ENCODE data around the gene CTAGE9. TPM values are rescaled to one million over a fixed set of nuclear protein-coding genes. Genes with fewer than 3 reads are reported as not detected.

The CTAGE9 gene
- polyA plus RNA-seq, 3 donors = not detected

GRCh38 chr6:131741688-131742393, 31.0 kb upstream of the CTAGE9 start:
- H3K79me2 ChIP-seq (ENCODE audit: insufficient read depth, low read length) = no peaks in the 10 kb centered on the region
- Mint-ChIP-seq H3K36me3 (no peaks in the 10 kb centered on the region), H3K4me1 (no peaks in the 10 kb centered on the region), H3K9me3 (peaks cover 0 to 3% (median 0%) of the 10 kb centered on the region in 7 donors), H3K27ac (no peak overlapping the region), H3K27me3 (ENCODE audit: low read depth in 3 of 3) (peaks cover 0 to 8% (median 0%) of the 10 kb centered on the region in 3 donors), H3K4me3 (no peak overlapping the region)
- H3K4me2 ChIP-seq (replicated peaks; ENCODE audit: extremely low read depth, low read length, poor library complexity, severe bottlenecking) = no peak overlapping the region
- H4K20me1 ChIP-seq (ENCODE audit: insufficient read depth, low read length) = no peaks in the 10 kb centered on the region
- TF ChIP-seq CTCF (IDR thresholded peaks at IDR 0.05) = no peak
- H3K9ac ChIP-seq (ENCODE audit: insufficient read depth, low read length, poor library complexity, severe bottlenecking) = no peak overlapping the region
- no peak overlapping the region for H3K27ac ChIP-seq (ENCODE audit: low read depth in 1 of 2, low read length in 2 of 2)
- WGBS (ENCODE audit: insufficient coverage) = no CpG with 5 or more reads among the region's 3 CpGs
- H3K4me1 ChIP-seq (ENCODE audit: control insufficient read depth in 1 of 2, insufficient read depth in 2 of 2, low read length in 2 of 2) = no peaks in the 10 kb centered on the region
- H3K27me3 ChIP-seq (ENCODE audit: control insufficient read depth in 2 of 2, insufficient read depth in 2 of 2, low read length in 2 of 2) = peaks cover 0 to 2% of the 10 kb centered on the region in 2 donors
- no peaks in the 10 kb centered on the region for H3K36me3 ChIP-seq (replicated peaks in 1 of 2; ENCODE audit: control insufficient read depth in 1 of 2, insufficient read depth in 2 of 2, low read length in 2 of 2)
- no peak for DNase-seq
- intact Hi-C loops (cut with micrococcal nuclease) = no loop called here
- H3K9me3 ChIP-seq (replicated peaks in 1 of 2; ENCODE audit: control insufficient read depth in 1 of 2, insufficient read depth in 1 of 2, low read length in 2 of 2) = no peaks in the 10 kb centered on the region
- no peak overlapping the region for H3K4me3 ChIP-seq (replicated peaks in 1 of 3; ENCODE audit: low read depth in 2 of 3, low read length in 3 of 3)
- H2AFZ ChIP-seq (ENCODE audit: insufficient read depth, low read depth, low read length, poor library complexity, severe bottlenecking) = no peak overlapping the region

GRCh38 chr6:131740161-131740560, 29.3 kb upstream of the CTAGE9 start:
- no peaks in the 10 kb centered on the region for H3K4me1 ChIP-seq (ENCODE audit: control insufficient read depth in 1 of 2, insufficient read depth in 2 of 2, low read length in 2 of 2)
- Mint-ChIP-seq H3K27ac (no peak overlapping the region), H3K36me3 (no peaks in the 10 kb centered on the region), H3K4me3 (no peak overlapping the region), H3K9me3 (peaks cover 0 to 3% (median 0%) of the 10 kb centered on the region in 7 donors), H3K4me1 (no peaks in the 10 kb centered on the region), H3K27me3 (ENCODE audit: low read depth in 3 of 3) (peaks cover 0 to 8% (median 0%) of the 10 kb centered on the region in 3 donors)
- H3K9me3 ChIP-seq (replicated peaks in 1 of 2; ENCODE audit: control insufficient read depth in 1 of 2, insufficient read depth in 1 of 2, low read length in 2 of 2) = no peaks in the 10 kb centered on the region
- H3K4me3 ChIP-seq (replicated peaks in 1 of 3; ENCODE audit: low read depth in 2 of 3, low read length in 3 of 3) = no peak overlapping the region
- no peak overlapping the region for H2AFZ ChIP-seq (ENCODE audit: insufficient read depth, low read depth, low read length, poor library complexity, severe bottlenecking)
- WGBS (ENCODE audit: insufficient coverage) = 100% methylated on average over 1 of the region's 4 CpGs
- H3K36me3 ChIP-seq (replicated peaks in 1 of 2; ENCODE audit: control insufficient read depth in 1 of 2, insufficient read depth in 2 of 2, low read length in 2 of 2) = no peaks in the 10 kb centered on the region
- no peaks in the 10 kb centered on the region for H3K79me2 ChIP-seq (ENCODE audit: insufficient read depth, low read length)
- DNase-seq = no peak
- peaks cover 0 to 2% of the 10 kb centered on the region in 2 donors for H3K27me3 ChIP-seq (ENCODE audit: control insufficient read depth in 2 of 2, insufficient read depth in 2 of 2, low read length in 2 of 2)
- no peak overlapping the region for H3K27ac ChIP-seq (ENCODE audit: low read depth in 1 of 2, low read length in 2 of 2)
- no peaks in the 10 kb centered on the region for H4K20me1 ChIP-seq (ENCODE audit: insufficient read depth, low read length)
- H3K9ac ChIP-seq (ENCODE audit: insufficient read depth, low read length, poor library complexity, severe bottlenecking) = no peak overlapping the region
- intact Hi-C loops (cut with micrococcal nuclease) = no loop called here
- TF ChIP-seq CTCF (IDR thresholded peaks at IDR 0.05) = no peak
- no peak overlapping the region for H3K4me2 ChIP-seq (replicated peaks; ENCODE audit: extremely low read depth, low read length, poor library complexity, severe bottlenecking)
